RKO (cell line): Measurements from ENCODE around the gene SIRT4.
"Not testable (repeated sequence)": the region's sequence is repeated elsewhere in the genome, so short reads cannot be mapped to it uniquely, and the experiment has no call there.

Experiments
- DNase-seq: peaks from one replicate; pipeline ENCODE4 v3.0.0-alpha.2; 2016; ENCODE audit warnings: low spot score

SIRT4 gene

GRCh38 chr12:120335447-120335846 lies 33.3 kb downstream of the SIRT4 start:
- DNase-seq, result peak; percentile 72

- not testable (repeated sequence) for DNase-seq
These were observed 34.3 kb downstream of the SIRT4 start for GRCh38 chr12:120336392-120336791.

- no peak for DNase-seq
These were observed 35.6 kb downstream of the SIRT4 start for GRCh38 chr12:120337730-120338129.

- DNase-seq, result no peak
These were observed 37.1 kb downstream of the SIRT4 start for GRCh38 chr12:120339256-120339655.

- no peak for DNase-seq
These were observed 40.3 kb downstream of the SIRT4 start for GRCh38 chr12:120342175-120343038.

- no peak for DNase-seq
These were observed 41.0 kb downstream of the SIRT4 start for GRCh38 chr12:120343039-120343537.

- DNase-seq, result no peak
These were observed 41.6 kb downstream of the SIRT4 start for GRCh38 chr12:120343692-120344091.

GRCh38 chr12:120346031-120346430 lies 43.9 kb downstream of the SIRT4 start:
- DNase-seq, result no peak

- peak; percentile 25 for DNase-seq
These were observed 44.6 kb downstream of the SIRT4 start for GRCh38 chr12:120346681-120347080.

- no peak for DNase-seq
These were observed 45.6 kb downstream of the SIRT4 start for GRCh38 chr12:120347766-120348165.

GRCh38 chr12:120350576-120351350 lies 48.6 kb downstream of the SIRT4 start:
- no peak for DNase-seq

GRCh38 chr12:120352117-120352516 lies 50.0 kb downstream of the SIRT4 start:
- DNase-seq, result peak; percentile 54

- DNase-seq, result no peak
These were observed 51.0 kb downstream of the SIRT4 start for GRCh38 chr12:120353136-120353535.

GRCh38 chr12:120353556-120354317 lies 51.6 kb downstream of the SIRT4 start:
- no peak for DNase-seq

- DNase-seq, result peak; percentile 86
These were observed 54.5 kb downstream of the SIRT4 start for GRCh38 chr12:120356567-120357030.

GRCh38 chr12:120357104-120357503 lies 55.0 kb downstream of the SIRT4 start:
- DNase-seq, result no peak

- no peak for DNase-seq
These were observed 56.4 kb downstream of the SIRT4 start for GRCh38 chr12:120358412-120359100.

- DNase-seq, result no peak
These were observed 57.0 kb downstream of the SIRT4 start for GRCh38 chr12:120359128-120359527.

- DNase-seq, result no peak
These were observed 59.5 kb downstream of the SIRT4 start for GRCh38 chr12:120361506-120362208.
